ENCODE measurements around the gene PELI1. TPM values are rescaled to one million over a fixed set of nuclear protein-coding genes. Genes with fewer than 3 reads are reported as not detected.

Gene PELI1
- total and polyA plus RNA-seq, 2 donors (not counting 1 experiment from before 2014, with no cell fraction given) = 5.9 to 7.7 TPM

GRCh38 chr2:64133354-64133753 is 10.9 kb downstream of the PELI1 start:
- Histone ChIP-seq H3K4me1 (ENCODE audit: control insufficient read depth, extremely low read depth, insufficient read depth, low read length) (no peaks in the 10 kb centered on the region), H3K79me2 (ENCODE audit: control insufficient read depth, insufficient read depth, low read length) (peaks cover 9% of the 10 kb centered on the region), H4K20me1 (ENCODE audit: control insufficient read depth, extremely low read depth, insufficient read depth, low read length) (no peaks in the 10 kb centered on the region), H3K27me3 (ENCODE audit: control insufficient read depth, insufficient read depth, low read length) (no peaks in the 10 kb centered on the region), H3K4me3 (replicated peaks in 1 of 4; ENCODE audit: control extremely low read depth in 1 of 4, insufficient read depth in 1 of 4, low read depth in 3 of 4, low read length in 4 of 4) (no peak overlapping the region), H3K36me3 (ENCODE audit: control insufficient read depth, insufficient read depth, low read length) (no peaks in the 10 kb centered on the region), H2AFZ (ENCODE audit: low read length) (no peak overlapping the region), H3K9ac (ENCODE audit: insufficient read depth, low read length) (no peak overlapping the region), H3K27ac (ENCODE audit: insufficient read depth, low read length) (no peak overlapping the region), H3K9me3 (ENCODE audit: control insufficient read depth, insufficient read depth, low read depth, low read length) (no peaks in the 10 kb centered on the region), H3K4me2 (ENCODE audit: extremely low read depth, insufficient read depth, low read length) (no peak overlapping the region)
- no peak for TF ChIP-seq EZH2 (IDR thresholded peaks at IDR 0.05; ENCODE audit: low read length, missing control alignments)
- no peak for TF ChIP-seq CTCF (conservative IDR thresholded peaks at IDR 0.05 in 1 of 2, IDR thresholded peaks at IDR 0.05 in 1 of 2; ENCODE audit: low read depth in 1 of 2, low read length in 2 of 2)
- DNase-seq (ENCODE audit: low read depth in 2 of 2) = no peak

GRCh38 chr2:64130333-64130732 is 13.9 kb downstream of the PELI1 start:
- Histone ChIP-seq H3K79me2 (ENCODE audit: control insufficient read depth, insufficient read depth, low read length) (no peaks in the 10 kb centered on the region), H3K36me3 (ENCODE audit: control insufficient read depth, insufficient read depth, low read length) (no peaks in the 10 kb centered on the region), H3K4me3 (replicated peaks in 1 of 4; ENCODE audit: control extremely low read depth in 1 of 4, insufficient read depth in 1 of 4, low read depth in 3 of 4, low read length in 4 of 4) (no peak overlapping the region), H3K9ac (ENCODE audit: insufficient read depth, low read length) (no peak overlapping the region), H3K27me3 (ENCODE audit: control insufficient read depth, insufficient read depth, low read length) (no peaks in the 10 kb centered on the region), H3K27ac (ENCODE audit: insufficient read depth, low read length) (no peak overlapping the region), H2AFZ (ENCODE audit: low read length) (no peak overlapping the region), H3K4me1 (ENCODE audit: control insufficient read depth, extremely low read depth, insufficient read depth, low read length) (no peaks in the 10 kb centered on the region), H3K4me2 (ENCODE audit: extremely low read depth, insufficient read depth, low read length) (no peak overlapping the region), H3K9me3 (ENCODE audit: control insufficient read depth, insufficient read depth, low read depth, low read length) (no peaks in the 10 kb centered on the region), H4K20me1 (ENCODE audit: control insufficient read depth, extremely low read depth, insufficient read depth, low read length) (no peaks in the 10 kb centered on the region)
- no peak for TF ChIP-seq CTCF (conservative IDR thresholded peaks at IDR 0.05 in 1 of 2, IDR thresholded peaks at IDR 0.05 in 1 of 2; ENCODE audit: low read depth in 1 of 2, low read length in 2 of 2)
- no peak for TF ChIP-seq EZH2 (IDR thresholded peaks at IDR 0.05; ENCODE audit: low read length, missing control alignments)
- no peak for DNase-seq (ENCODE audit: low read depth in 2 of 2)

- Histone ChIP-seq H3K36me3 (ENCODE audit: control insufficient read depth, insufficient read depth, low read length) (no peaks in the 10 kb centered on the region), H3K9ac (ENCODE audit: insufficient read depth, low read length) (no peak overlapping the region), H3K4me1 (ENCODE audit: control insufficient read depth, extremely low read depth, insufficient read depth, low read length) (peaks cover 2% of the 10 kb centered on the region), H4K20me1 (ENCODE audit: control insufficient read depth, extremely low read depth, insufficient read depth, low read length) (no peaks in the 10 kb centered on the region), H2AFZ (ENCODE audit: low read length) (no peak overlapping the region), H3K4me2 (ENCODE audit: extremely low read depth, insufficient read depth, low read length) (no peak overlapping the region), H3K79me2 (ENCODE audit: control insufficient read depth, insufficient read depth, low read length) (no peaks in the 10 kb centered on the region), H3K27me3 (ENCODE audit: control insufficient read depth, insufficient read depth, low read length) (no peaks in the 10 kb centered on the region), H3K27ac (ENCODE audit: insufficient read depth, low read length) (no peak overlapping the region), H3K9me3 (ENCODE audit: control insufficient read depth, insufficient read depth, low read depth, low read length) (no peaks in the 10 kb centered on the region), H3K4me3 (replicated peaks in 1 of 4; ENCODE audit: control extremely low read depth in 1 of 4, insufficient read depth in 1 of 4, low read depth in 3 of 4, low read length in 4 of 4) (no peak overlapping the region)
- no peak for DNase-seq (ENCODE audit: low read depth in 2 of 2)
- TF ChIP-seq CTCF (conservative IDR thresholded peaks at IDR 0.05 in 1 of 2, IDR thresholded peaks at IDR 0.05 in 1 of 2; ENCODE audit: low read depth in 1 of 2, low read length in 2 of 2) (no peak), EZH2 (IDR thresholded peaks at IDR 0.05; ENCODE audit: low read length, missing control alignments) (no peak)
Measured at GRCh38 chr2:64128943-64129391, 15.3 kb downstream of the PELI1 start.

All from fibroblast of lung (primary cell).